Measurements from ENCODE around the gene TNPO1.

DNA sequence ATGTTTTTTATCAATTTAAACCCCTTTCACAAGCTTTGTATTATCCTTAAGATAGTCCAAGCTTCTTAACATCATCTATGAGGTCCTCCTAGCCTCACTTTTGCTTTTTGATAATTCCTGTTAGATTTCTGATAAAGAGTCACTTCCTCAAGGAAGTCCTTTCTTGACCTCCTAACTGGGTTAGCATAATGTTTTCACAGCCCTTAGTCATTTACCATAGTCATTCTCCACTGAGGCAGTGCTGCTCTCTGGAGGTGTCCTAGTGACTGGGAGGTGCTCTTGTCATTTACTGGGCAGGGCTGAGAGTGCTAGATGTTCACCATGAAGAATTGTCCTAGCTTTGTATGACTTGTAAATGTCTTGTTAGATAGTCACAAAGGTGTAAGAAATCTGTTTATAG, 26.4 kb downstream of the TNPO1 start:
- TF ChIP-seq, protein P1, sequence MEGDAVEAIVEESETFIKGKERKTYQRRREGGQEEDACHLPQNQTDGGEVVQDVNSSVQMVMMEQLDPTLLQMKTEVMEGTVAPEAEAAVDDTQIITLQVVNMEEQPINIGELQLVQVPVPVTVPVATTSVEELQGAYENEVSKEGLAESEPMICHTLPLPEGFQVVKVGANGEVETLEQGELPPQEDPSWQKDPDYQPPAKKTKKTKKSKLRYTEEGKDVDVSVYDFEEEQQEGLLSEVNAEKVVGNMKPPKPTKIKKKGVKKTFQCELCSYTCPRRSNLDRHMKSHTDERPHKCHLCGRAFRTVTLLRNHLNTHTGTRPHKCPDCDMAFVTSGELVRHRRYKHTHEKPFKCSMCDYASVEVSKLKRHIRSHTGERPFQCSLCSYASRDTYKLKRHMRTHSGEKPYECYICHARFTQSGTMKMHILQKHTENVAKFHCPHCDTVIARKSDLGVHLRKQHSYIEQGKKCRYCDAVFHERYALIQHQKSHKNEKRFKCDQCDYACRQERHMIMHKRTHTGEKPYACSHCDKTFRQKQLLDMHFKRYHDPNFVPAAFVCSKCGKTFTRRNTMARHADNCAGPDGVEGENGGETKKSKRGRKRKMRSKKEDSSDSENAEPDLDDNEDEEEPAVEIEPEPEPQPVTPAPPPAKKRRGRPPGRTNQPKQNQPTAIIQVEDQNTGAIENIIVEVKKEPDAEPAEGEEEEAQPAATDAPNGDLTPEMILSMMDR (IDR thresholded peaks at IDR 0.05), result peak in 2 of 12 donors; percentile 4 to 10
- no peak for TF ChIP-seq POLR2A (IDR thresholded peaks at IDR 0.05)
